HL-60/S4 treated with retinoic acid at 250 ng/mL for 4 days and 3 days (cell line): ENCODE data around the gene MTFR2.

Experiments
- in situ Hi-C: fragments of 300-500 bp; cut with MboI; formaldehyde crosslinking; loops from 2 replicates; pipeline ENCODE4 v1.7.0; 2022; ENCODE audit warnings: low sequenced_read_pairs

Gene MTFR2

GRCh38 chr6:136249811-136250685, at the start of gene MTFR2:
MTFR2 (minus strand) TSS chr6:136250311; CDS start chr6:136249099, 1,212 bp downstream.
- in situ Hi-C loops = no loop called here

GRCh38 chr6:136294621-136295020, 44.5 kb upstream of the MTFR2 start:
- in situ Hi-C loops = no loop called here

GRCh38 chr6:136290410-136291010, 40.4 kb upstream of the MTFR2 start:
- in situ Hi-C loops = no loop called here

GRCh38 chr6:136289579-136290409, 39.7 kb upstream of the MTFR2 start, which contains the start of gene BCLAF1:
BCLAF1 (minus strand) TSS chr6:136289846; CDS start chr6:136279866, 9,980 bp downstream.
- in situ Hi-C loops = no loop called here

GRCh38 chr6:136289327-136289578, 39.1 kb upstream of the MTFR2 start:
- in situ Hi-C loops = no loop called here

- in situ Hi-C loops = no loop called here
Observed at GRCh38 chr6:136288566-136289326, 38.6 kb upstream of the MTFR2 start.

- in situ Hi-C loops = no loop called here
Observed at GRCh38 chr6:136284909-136285308, 34.8 kb upstream of the MTFR2 start.

- in situ Hi-C loops = no loop called here
Observed at GRCh38 chr6:136282906-136283305, 32.8 kb upstream of the MTFR2 start.

GRCh38 chr6:136280032-136280609, 30.0 kb upstream of the MTFR2 start:
- in situ Hi-C loops = no loop called here

- in situ Hi-C loops = no loop called here
Observed at GRCh38 chr6:136274062-136274461, 24.0 kb upstream of the MTFR2 start.

- in situ Hi-C loops = no loop called here
Observed at GRCh38 chr6:136265101-136265500, 15.0 kb upstream of the MTFR2 start.

- in situ Hi-C loops = no loop called here
Observed at GRCh38 chr6:136262940-136263339, 12.8 kb upstream of the MTFR2 start.

GRCh38 chr6:136254851-136255466, 4.8 kb upstream of the MTFR2 start:
- in situ Hi-C loops = no loop called here

- in situ Hi-C loops = no loop called here
Observed at GRCh38 chr6:136253734-136254133, 3.6 kb upstream of the MTFR2 start.

- in situ Hi-C loops = no loop called here
Observed at GRCh38 chr6:136252441-136252840, 2.3 kb upstream of the MTFR2 start.

- in situ Hi-C loops = no loop called here
Observed at GRCh38 chr6:136251394-136251793, 1.3 kb upstream of the MTFR2 start.

GRCh38 chr6:136250686-136251008, 536 bp upstream of the MTFR2 start:
- in situ Hi-C loops = no loop called here

GRCh38 chr6:136249336-136249735, 775 bp downstream of the MTFR2 start:
- in situ Hi-C loops = no loop called here

GRCh38 chr6:136244061-136244616, 6.0 kb downstream of the MTFR2 start:
- in situ Hi-C loops = no loop called here
